HepG2 (cell line): ENCODE results near the gene CDK3. TPM values are rescaled to one million over a fixed set of nuclear protein-coding genes. Genes with fewer than 3 reads are reported as not detected.
A peak's percentile ranks its signal among the peaks of the same experiment; 100 is the strongest.

Source experiments
- GATAD1 ChIP-seq: IDR thresholded peaks from 2 replicates; pipeline ENCODE4 v1.6.1; 2016; ENCODE audit warnings: missing genetic modification reagents, missing compliant biosample characterization
- HOXD1 ChIP-seq: sonication (generic); formaldehyde crosslinking; IDR thresholded peaks from 2 replicates; pipeline ENCODE4 v1.5.0; 2020; ENCODE audit warnings: missing genetic modification reagents
- KAT2B ChIP-seq: fragments of 150-350 bp; IDR thresholded peaks from 2 replicates; pipeline ENCODE4 v1.6.1; 2014; ENCODE audit warnings: low read depth, low read length, borderline replicate concordance
- MIXL1 ChIP-seq: IDR thresholded peaks from 2 replicates; pipeline ENCODE4 v1.6.1; 2016
- REL ChIP-seq: sonication (generic); formaldehyde crosslinking; conservative IDR thresholded peaks from 2 replicates; pipeline ENCODE4 v1.8.0; 2022; ENCODE audit warnings: mild to moderate bottlenecking, missing genetic modification reagents, moderate library complexity
- SMAD1 ChIP-seq: sonication (generic); formaldehyde crosslinking; IDR thresholded peaks from 2 replicates; pipeline ENCODE4 v1.4.0; 2020; ENCODE audit warnings: missing genetic modification reagents, low read depth, mild to moderate bottlenecking, borderline replicate concordance
- SNRNP70 ChIP-seq: fragments of 200-400 bp; formaldehyde crosslinking; IDR thresholded peaks from 2 replicates; pipeline ENCODE4 v1.6.1; 2017; ENCODE audit warnings: mild to moderate bottlenecking, low read depth, low read length, moderate library complexity
- SRF ChIP-seq: IDR thresholded peaks from 2 replicates; pipeline ENCODE4 v1.6.1; 2011; ENCODE audit warnings: mild to moderate bottlenecking, low read depth, low read length, moderate library complexity
- ZFP62 ChIP-seq: sonication (generic); formaldehyde crosslinking; IDR thresholded peaks from 2 replicates; pipeline ENCODE4 v1.4.0; 2020; ENCODE audit warnings: missing genetic modification reagents
- ZNF292 ChIP-seq: sonication (generic); formaldehyde crosslinking; IDR thresholded peaks from 2 replicates; pipeline ENCODE4 v1.8.1; 2022; ENCODE audit warnings: mild to moderate bottlenecking, low read depth, missing genetic modification reagents, borderline replicate concordance
- ZNF3 ChIP-seq: IDR thresholded peaks from 2 replicates; pipeline ENCODE4 v1.7.0; 2017; ENCODE audit warnings: inconsistent platforms
- ZNF318 ChIP-seq: sonication (generic); formaldehyde crosslinking; IDR thresholded peaks from 2 replicates; pipeline ENCODE4 v1.4.0; 2020; ENCODE audit warnings: mild to moderate bottlenecking, missing genetic modification reagents
- ZNF570 ChIP-seq: sonication (generic); formaldehyde crosslinking; IDR thresholded peaks from 2 replicates; pipeline ENCODE4 v1.4.0; 2020; ENCODE audit warnings: mild to moderate bottlenecking, missing genetic modification reagents, borderline replicate concordance
- ZNF749 ChIP-seq: sonication (generic); formaldehyde crosslinking; IDR thresholded peaks from 2 replicates; pipeline ENCODE4 v1.8.0; 2022; ENCODE audit warnings: mild to moderate bottlenecking, missing genetic modification reagents, moderate library complexity, borderline replicate concordance
- ZNF782 ChIP-seq: sonication (generic); formaldehyde crosslinking; IDR thresholded peaks from 2 replicates; pipeline ENCODE4 v1.4.0; 2020; ENCODE audit warnings: missing genetic modification reagents, mild to moderate bottlenecking, borderline replicate concordance
- ZNF83 ChIP-seq: sonication (generic); formaldehyde crosslinking; IDR thresholded peaks from 2 replicates; pipeline ENCODE4 v1.4.0; 2020; ENCODE audit warnings: missing genetic modification reagents, mild to moderate bottlenecking, borderline replicate concordance
- ZSCAN20 ChIP-seq: sonication (generic); formaldehyde crosslinking; IDR thresholded peaks from 2 replicates; pipeline ENCODE4 v1.4.0; 2020; ENCODE audit warnings: missing genetic modification reagents, mild to moderate bottlenecking, borderline replicate concordance
- ZSCAN25 ChIP-seq: sonication (generic); formaldehyde crosslinking; IDR thresholded peaks from 2 replicates; pipeline ENCODE4 v1.8.0; 2022; ENCODE audit warnings: mild to moderate bottlenecking, missing genetic modification reagents
- polyA plus RNA-seq, 8 experiments: library from polyadenylated mRNA; depleted of rRNA in 3 of 8; stranded (reverse) in 7 of 8; unstranded in 1 of 8; fragments of >200 nt; fragmentation: Illumina TruSeq in 4 of 8; extraction: Trizol in 4 of 8; gene quantifications; 2 replicates each; pipeline versions ENCODE4 v1.2.1 to v1.2.3, GENCODE V29; 2011 to 2016; ENCODE audit warnings: low read depth in 4 of 8, missing spikeins in 1 of 8, mixed read lengths in 1 of 8; ENCODE audit not compliant: insufficient read depth in 1 of 8
- total RNA-seq, 5 experiments: library from RNA; depleted of rRNA; stranded (reverse); fragments of >200 nt; fragmentation: Illumina TruSeq; extraction: Trizol; gene quantifications; 2 replicates each; pipeline ENCODE4 v1.2.3, GENCODE V29; 2016; ENCODE audit warnings: low read depth in 1 of 5
- TF ChIP-seq, protein P1 (sequence below): sonication (generic); formaldehyde crosslinking; IDR thresholded peaks from 2 replicates; pipeline ENCODE4 v1.4.0; 2020; ENCODE audit warnings: mild to moderate bottlenecking, missing genetic modification reagents
- TF ChIP-seq, protein P2 (sequence below): sonication (generic); formaldehyde crosslinking; IDR thresholded peaks from 2 replicates; pipeline ENCODE4 v1.4.0; 2020; ENCODE audit warnings: low read depth, mild to moderate bottlenecking, missing genetic modification reagents

CDK3 gene
- total and polyA plus RNA-seq, 2 of the 13 experiments (the other 11 are each of a cell fraction or from before 2014, with no cell fraction given), result 5.8 to 11.4 TPM

DNA sequence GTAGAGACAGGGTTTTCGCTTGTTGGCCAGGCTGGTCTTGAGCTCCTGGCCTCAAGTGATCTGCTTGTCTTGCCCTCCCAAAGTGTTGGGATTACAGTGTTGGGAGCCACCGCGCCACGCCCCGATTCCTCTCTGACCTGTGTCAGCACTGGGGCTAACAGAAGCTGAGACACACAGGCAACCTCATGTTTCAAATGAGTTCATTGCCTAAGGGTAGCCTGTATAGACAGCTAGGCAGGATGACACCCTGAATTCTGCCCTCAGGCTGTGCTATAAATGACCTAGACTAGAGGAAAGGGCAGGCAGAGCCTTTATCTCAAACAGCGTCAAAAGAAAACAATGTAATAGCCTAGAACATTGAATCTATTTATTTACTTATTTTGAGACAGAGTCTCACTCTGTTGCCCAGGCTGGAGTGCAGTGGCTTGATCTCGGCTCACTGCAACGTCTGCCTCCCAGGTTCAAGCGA, 2.3 kb upstream of the CDK3 start (continued):
- TF ChIP-seq, protein P1, sequence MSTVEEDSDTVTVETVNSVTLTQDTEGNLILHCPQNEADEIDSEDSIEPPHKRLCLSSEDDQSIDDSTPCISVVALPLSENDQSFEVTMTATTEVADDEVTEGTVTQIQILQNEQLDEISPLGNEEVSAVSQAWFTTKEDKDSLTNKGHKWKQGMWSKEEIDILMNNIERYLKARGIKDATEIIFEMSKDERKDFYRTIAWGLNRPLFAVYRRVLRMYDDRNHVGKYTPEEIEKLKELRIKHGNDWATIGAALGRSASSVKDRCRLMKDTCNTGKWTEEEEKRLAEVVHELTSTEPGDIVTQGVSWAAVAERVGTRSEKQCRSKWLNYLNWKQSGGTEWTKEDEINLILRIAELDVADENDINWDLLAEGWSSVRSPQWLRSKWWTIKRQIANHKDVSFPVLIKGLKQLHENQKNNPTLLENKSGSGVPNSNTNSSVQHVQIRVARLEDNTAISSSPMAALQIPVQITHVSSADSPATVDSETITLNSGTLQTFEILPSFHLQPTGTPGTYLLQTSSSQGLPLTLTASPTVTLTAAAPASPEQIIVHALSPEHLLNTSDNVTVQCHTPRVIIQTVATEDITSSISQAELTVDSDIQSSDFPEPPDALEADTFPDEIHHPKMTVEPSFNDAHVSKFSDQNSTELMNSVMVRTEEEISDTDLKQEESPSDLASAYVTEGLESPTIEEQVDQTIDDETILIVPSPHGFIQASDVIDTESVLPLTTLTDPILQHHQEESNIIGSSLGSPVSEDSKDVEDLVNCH, result no peak
- TF ChIP-seq ZNF782 (0 out of 2 replicates have a peak, but pooled peaks have one; percentile 42), ZSCAN20 (CRISPR knock-in tag) (peak; percentile 54), SNRNP70 (no peak), ZNF292 (CRISPR knock-in tag) (peak; percentile 72; the same call in 1 of the 2 replicates), HOXD1 (CRISPR knock-in tag) (no peak), GATAD1 (CRISPR knock-in tag) (no peak), ZNF570 (CRISPR knock-in tag) (no peak), SMAD1 (CRISPR knock-in tag) (no peak), ZNF318 (CRISPR knock-in tag) (peak; percentile 80; the same call in 1 of the 2 replicates), ZNF749 (CRISPR knock-in tag) (0 out of 2 replicates have a peak, but pooled peaks have one; percentile 16), ZSCAN25 (CRISPR knock-in tag) (no peak), ZNF3 (no peak), MIXL1 (CRISPR knock-in tag) (peak; percentile 20; the same call in 1 of the 2 replicates), ZFP62 (CRISPR knock-in tag) (no peak), SRF (no peak), REL (CRISPR knock-in tag) (no peak), ZNF83 (CRISPR knock-in tag) (no peak), KAT2B (no peak)
- TF ChIP-seq, protein P2, sequence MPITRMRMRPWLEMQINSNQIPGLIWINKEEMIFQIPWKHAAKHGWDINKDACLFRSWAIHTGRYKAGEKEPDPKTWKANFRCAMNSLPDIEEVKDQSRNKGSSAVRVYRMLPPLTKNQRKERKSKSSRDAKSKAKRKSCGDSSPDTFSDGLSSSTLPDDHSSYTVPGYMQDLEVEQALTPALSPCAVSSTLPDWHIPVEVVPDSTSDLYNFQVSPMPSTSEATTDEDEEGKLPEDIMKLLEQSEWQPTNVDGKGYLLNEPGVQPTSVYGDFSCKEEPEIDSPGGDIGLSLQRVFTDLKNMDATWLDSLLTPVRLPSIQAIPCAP (CRISPR knock-in tag), result no peak
